Breast epithelium (tissue), 3 donors: ENCODE data around the gene VAMP1.

Experiments used
- POLR2A ChIP-seq: fragments of 450-650 bp; IDR thresholded peaks from one replicate; pipeline ENCODE4 v1.6.1; 2016; ENCODE audit warnings: antibody characterized with exemption, mild to moderate bottlenecking, moderate library complexity
- TF ChIP-seq, protein P1 (sequence below), 3 donors: fragments of 450-650 bp; IDR thresholded peaks; one replicate each; pipeline ENCODE4 v1.5.1; 2016 to 2017; ENCODE audit warnings: antibody characterized with exemption in 3 of 3, mild to moderate bottlenecking in 3 of 3, moderate library complexity in 3 of 3

GRCh38 chr12:6489449-6489848, 19.0 kb upstream of the VAMP1 start:
- TF ChIP-seq, protein P1, sequence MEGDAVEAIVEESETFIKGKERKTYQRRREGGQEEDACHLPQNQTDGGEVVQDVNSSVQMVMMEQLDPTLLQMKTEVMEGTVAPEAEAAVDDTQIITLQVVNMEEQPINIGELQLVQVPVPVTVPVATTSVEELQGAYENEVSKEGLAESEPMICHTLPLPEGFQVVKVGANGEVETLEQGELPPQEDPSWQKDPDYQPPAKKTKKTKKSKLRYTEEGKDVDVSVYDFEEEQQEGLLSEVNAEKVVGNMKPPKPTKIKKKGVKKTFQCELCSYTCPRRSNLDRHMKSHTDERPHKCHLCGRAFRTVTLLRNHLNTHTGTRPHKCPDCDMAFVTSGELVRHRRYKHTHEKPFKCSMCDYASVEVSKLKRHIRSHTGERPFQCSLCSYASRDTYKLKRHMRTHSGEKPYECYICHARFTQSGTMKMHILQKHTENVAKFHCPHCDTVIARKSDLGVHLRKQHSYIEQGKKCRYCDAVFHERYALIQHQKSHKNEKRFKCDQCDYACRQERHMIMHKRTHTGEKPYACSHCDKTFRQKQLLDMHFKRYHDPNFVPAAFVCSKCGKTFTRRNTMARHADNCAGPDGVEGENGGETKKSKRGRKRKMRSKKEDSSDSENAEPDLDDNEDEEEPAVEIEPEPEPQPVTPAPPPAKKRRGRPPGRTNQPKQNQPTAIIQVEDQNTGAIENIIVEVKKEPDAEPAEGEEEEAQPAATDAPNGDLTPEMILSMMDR (IDR thresholded peaks at IDR 0.05) = no peak
- TF ChIP-seq POLR2A = no peak
